ENCODE results near the gene PAQR3. TPM values are rescaled to one million over a fixed set of nuclear protein-coding genes. Genes with fewer than 3 reads are reported as not detected.

Gene PAQR3
- total and polyA plus RNA-seq, 9 of the 15 experiments (the other 6 are each of a cell fraction or from before 2014, with no cell fraction given), result 10.7 to 77.1 (median 31.6) TPM

GRCh38 chr4:78944381-78944780, 5.1 kb upstream of the PAQR3 start (continued):
- TF ChIP-seq SIN3A (IDR thresholded peaks at IDR 0.05; ENCODE audit: borderline replicate concordance in 2 of 2, control insufficient read depth in 1 of 2, low read depth in 2 of 2, low read length in 2 of 2) (no peak), PTTG1 (tag; IDR thresholded peaks at IDR 0.05; ENCODE audit: low read depth) (no peak), MXI1 (IDR thresholded peaks at IDR 0.05; ENCODE audit: low read depth, low read length) (no peak), ZC3H8 (IDR thresholded peaks at IDR 0.05) (no peak), RBM39 (optimal IDR thresholded peaks at IDR 0.05; ENCODE audit: low read depth, low read length) (no peak), CBFA2T2 (conservative IDR thresholded peaks at IDR 0.05) (no peak)

GRCh38 chr4:78940752-78941151, 1.5 kb upstream of the PAQR3 start:
- ChIA-PET POLR2A (no interaction called here), CTCF (ENCODE audit: low intra/inter-chr PET ratio) (no interaction called here)
- H3K4me3 ChIP-seq, result no peak overlapping the region
- TF ChIP-seq TAF7 (tag; IDR thresholded peaks at IDR 0.05) (no peak), USF2 (CRISPR knock-in tag; IDR thresholded peaks at IDR 0.05) (no peak), ZNF785 (CRISPR knock-in tag; IDR thresholded peaks at IDR 0.05) (no peak), PHF21A (IDR thresholded peaks at IDR 0.05; ENCODE audit: borderline replicate concordance, low read depth) (no peak), DIDO1 (tag; IDR thresholded peaks at IDR 0.05; ENCODE audit: low read depth) (no peak), SAFB2 (IDR thresholded peaks at IDR 0.05; ENCODE audit: borderline replicate concordance, low read depth, low read length, severe bottlenecking) (no peak), MAFK (IDR thresholded peaks at IDR 0.05; ENCODE audit: low read length) (no peak)
- H3K4me1 ChIP-seq (replicated peaks in 1 of 2; ENCODE audit: control insufficient read depth in 2 of 2, insufficient read depth in 2 of 2, low read length in 2 of 2), result peaks cover 10 to 19% of the 10 kb centered on the region in 2 experiments; a peak in 4 of 5 replicates
- H3K9ac ChIP-seq (ENCODE audit: insufficient read depth in 1 of 2, low read depth in 2 of 2, low read length in 2 of 2), result no peak overlapping the region
- no peak for ATAC-seq
- 80% methylated on average over 5 of the region's 5 CpGs for WGBS (ENCODE audit: insufficient coverage, low coverage, missing lambda C conversion rate)
- no peaks in the 10 kb centered on the region for H4K20me1 ChIP-seq (replicated peaks; ENCODE audit: control insufficient read depth, insufficient read depth, low read length)
- BruUV-seq (replicated peaks), result no TSS peak
- H3K9me1 ChIP-seq (ENCODE audit: control insufficient read depth, insufficient read depth, low read length), result no peaks in the 10 kb centered on the region
- H3K4me2 ChIP-seq (ENCODE audit: insufficient read depth, low read length), result no peak overlapping the region
- no peak overlapping the region for H2AFZ ChIP-seq (ENCODE audit: low read depth, low read length)
- FAIRE-seq, result no peak
- no peak overlapping the region for H3K27ac ChIP-seq (ENCODE audit: extremely low read depth, low read depth, low read length)
- no peaks in the 10 kb centered on the region for H3K9me3 ChIP-seq (replicated peaks; ENCODE audit: control insufficient read depth, insufficient read depth, low read depth, low read length)
- intact Hi-C loops (cut with micrococcal nuclease) (loop anchor here (10.0 kb wide), 1 partner anchor 986 kb away; no protein-coding TSS in a partner anchor), in situ Hi-C loops (cut with MboI) (no loop called here)
- peaks cover 29% of the 10 kb centered on the region for H3K79me2 ChIP-seq (ENCODE audit: control insufficient read depth, insufficient read depth, low read length)
- H3K36me3 ChIP-seq (ENCODE audit: control insufficient read depth, insufficient read depth, low read length), result no peaks in the 10 kb centered on the region; the same call in 2 of the 3 replicates
- no peaks in the 10 kb centered on the region for H3K27me3 ChIP-seq (ENCODE audit: control insufficient read depth in 2 of 2, insufficient read depth in 2 of 2, low read length in 2 of 2)
- DNase-seq (ENCODE audit: extremely low read depth in 1 of 4, low spot score in 3 of 4), result no peak

Data from K562 (cell line).